HG03066 (cell line): ENCODE data around the gene ID4.
"Not testable (repeated sequence)": the region's sequence is repeated elsewhere in the genome, so short reads cannot be mapped to it uniquely, and the experiment has no call there.

Experiments
- ATAC-seq: cut with Tn5 transposase; IDR thresholded peaks from one replicate; pipeline ENCODE4 v1.9.1; 2021; ENCODE audit warnings: low read depth; ENCODE audit not compliant: unreplicated experiment

ID4 gene

GRCh38 chr6:19831358-19831757, 5.8 kb upstream of the ID4 start:
- ATAC-seq: no peak

- ATAC-seq: no peak
Observed at GRCh38 chr6:19833947-19834346, 3.2 kb upstream of the ID4 start.

GRCh38 chr6:19834858-19835257, 2.3 kb upstream of the ID4 start:
- no peak for ATAC-seq

- no peak for ATAC-seq
Observed at GRCh38 chr6:19835605-19836004, 1.6 kb upstream of the ID4 start.

- no peak for ATAC-seq
Observed at GRCh38 chr6:19837511-19838441, 606 bp downstream of the ID4 start.

GRCh38 chr6:19838442-19839236, 1.5 kb downstream of the ID4 start:
- no peak for ATAC-seq

- no peak for ATAC-seq
Observed at GRCh38 chr6:19839237-19839546, 2.0 kb downstream of the ID4 start.

- no peak for ATAC-seq
Observed at GRCh38 chr6:19839788-19840187, 2.6 kb downstream of the ID4 start.

GRCh38 chr6:19841181-19841580, 4.0 kb downstream of the ID4 start:
- ATAC-seq: no peak

- ATAC-seq: no peak
Observed at GRCh38 chr6:19842030-19842615, 5.0 kb downstream of the ID4 start.

GRCh38 chr6:19844689-19845088, 7.5 kb downstream of the ID4 start:
- no peak for ATAC-seq

GRCh38 chr6:19845266-19846041, 8.3 kb downstream of the ID4 start:
- ATAC-seq: no peak

- no peak for ATAC-seq
Observed at GRCh38 chr6:19848465-19849029, 11.4 kb downstream of the ID4 start.

- ATAC-seq: no peak
Observed at GRCh38 chr6:19849196-19849595, 12.0 kb downstream of the ID4 start.

- ATAC-seq: no peak
Observed at GRCh38 chr6:19849755-19850154, 12.6 kb downstream of the ID4 start.

- ATAC-seq: no peak
Observed at GRCh38 chr6:19851241-19852089, 14.3 kb downstream of the ID4 start.

GRCh38 chr6:19852090-19852457, 14.9 kb downstream of the ID4 start:
- ATAC-seq: no peak

GRCh38 chr6:19852927-19853326, 15.8 kb downstream of the ID4 start:
- no peak for ATAC-seq

GRCh38 chr6:19854421-19855015, 17.3 kb downstream of the ID4 start:
- ATAC-seq: not testable (repeated sequence)
